Neural cell (in vitro differentiated cells): Measurements from ENCODE around the gene MAMDC2. TPM values are rescaled to one million over a fixed set of nuclear protein-coding genes. Genes with fewer than 3 reads are reported as not detected.

ENCODE experiments used
- H2AFZ ChIP-seq: fragments of 200-600, 300-800 bp; sonication (generic), shearing (Covaris generic); 2 replicates; pipeline ENCODE4 v1.6.0; 2014; ENCODE audit warnings: low read depth, mild to moderate bottlenecking, antibody characterized with exemption, low read length, moderate library complexity
- H3F3A ChIP-seq: fragments of 200-600 bp; shearing (Covaris generic); 2 replicates; pipeline ENCODE4 v1.6.1; 2016; ENCODE audit warnings: mild to moderate bottlenecking, moderate library complexity, mixed read lengths, antibody characterized with exemption, low read length; ENCODE audit not compliant: insufficient read depth, poor library complexity, severe bottlenecking
- H3K27ac ChIP-seq: fragments of 200-600, 300-800 bp; sonication (generic), shearing (Covaris generic); 2 replicates; pipeline ENCODE4 v1.5.1; 2014; ENCODE audit warnings: mild to moderate bottlenecking, low read length, moderate library complexity
- H3K27me3 ChIP-seq: fragments of 300-800, 200-600 bp; sonication (generic), shearing (Covaris generic); 2 replicates; pipeline ENCODE4 v1.6.0; 2014; ENCODE audit warnings: mild to moderate bottlenecking, low read depth, low read length, moderate library complexity; ENCODE audit not compliant: insufficient read depth
- H3K36me3 ChIP-seq: fragments of 300-800, 200-600 bp; sonication (generic), shearing (Covaris generic); 2 replicates; pipeline ENCODE4 v1.5.1; 2014; ENCODE audit warnings: mild to moderate bottlenecking, antibody characterized with exemption, low read length, moderate library complexity; ENCODE audit not compliant: insufficient read depth
- H3K4me2 ChIP-seq: fragments of 300-800, 200-600 bp; sonication (generic), shearing (Covaris generic); 2 replicates; pipeline ENCODE4 v1.6.0; 2014; ENCODE audit warnings: mild to moderate bottlenecking, low read length
- H3K4me3 ChIP-seq: fragments of 300-800, 200-600 bp; sonication (generic), shearing (Covaris generic); 2 replicates; pipeline ENCODE4 v1.5.1; 2014; ENCODE audit warnings: mild to moderate bottlenecking, low read length, moderate library complexity
- H3K79me2 ChIP-seq: fragments of 200-600 bp; shearing (Covaris generic); replicated peaks from 2 replicates; pipeline ENCODE4 v1.6.0; 2014; ENCODE audit warnings: mild to moderate bottlenecking, low read length, moderate library complexity; ENCODE audit not compliant: insufficient read depth
- H3K9ac ChIP-seq: fragments of 300-800, 200-600 bp; sonication (generic), shearing (Covaris generic); 2 replicates; pipeline ENCODE4 v1.6.1; 2016; ENCODE audit warnings: mild to moderate bottlenecking, low read length, mixed read lengths
- H3K9me2 ChIP-seq: fragments of 200-600 bp; shearing (Covaris generic); 2 replicates; pipeline ENCODE4 v1.6.1; 2016; ENCODE audit warnings: mild to moderate bottlenecking, low read length, mixed read lengths; ENCODE audit not compliant: insufficient read depth
- H3K9me3 ChIP-seq: fragments of 200-600, 300-800 bp; sonication (generic), shearing (Covaris generic); 2 replicates; pipeline ENCODE4 v1.6.1; 2016; ENCODE audit warnings: mild to moderate bottlenecking, mixed run types, low read length, moderate library complexity, mixed read lengths
- H4K20me1 ChIP-seq: fragments of 200-600 bp; shearing (Covaris generic); 2 replicates; pipeline ENCODE4 v1.6.1; 2016; ENCODE audit warnings: mild to moderate bottlenecking, mixed run types; ENCODE audit not compliant: insufficient read depth
- CTCF ChIP-seq: fragments of 450-650 bp; IDR thresholded peaks from 2 replicates; pipeline ENCODE4 v1.5.1; 2014; ENCODE audit warnings: antibody characterized with exemption, mild to moderate bottlenecking, moderate library complexity; ENCODE audit not compliant: poor library complexity, severe bottlenecking
- EP300 ChIP-seq: fragments of 450-650 bp; conservative IDR thresholded peaks from 2 replicates; pipeline ENCODE4 v1.6.1; 2014; ENCODE audit warnings: antibody characterized with exemption, mild to moderate bottlenecking, moderate library complexity; ENCODE audit not compliant: poor library complexity, severe bottlenecking
- EZH2 ChIP-seq: fragments of 200-600, 300-800 bp; shearing (Covaris generic), sonication (generic); IDR thresholded peaks from 2 replicates; pipeline ENCODE4 v1.6.1; 2014; ENCODE audit warnings: antibody characterized with exemption, low read length, borderline replicate concordance, mild to moderate bottlenecking; ENCODE audit not compliant: insufficient read depth, poor library complexity, severe bottlenecking
- MXI1 ChIP-seq: fragments of 450-650 bp; conservative IDR thresholded peaks from 2 replicates; pipeline ENCODE4 v1.6.1; 2014; ENCODE audit warnings: antibody characterized with exemption, mild to moderate bottlenecking; ENCODE audit not compliant: poor library complexity, severe bottlenecking
- POLR2AphosphoS5 ChIP-seq: IDR thresholded peaks from 2 replicates; pipeline ENCODE4 v1.6.1; 2012
- RAD21 ChIP-seq: fragments of 450-650 bp; conservative IDR thresholded peaks from 2 replicates; pipeline ENCODE4 v1.6.1; 2014; ENCODE audit warnings: antibody characterized with exemption, mild to moderate bottlenecking, moderate library complexity
- REST ChIP-seq: IDR thresholded peaks from 2 replicates; pipeline ENCODE4 v1.6.1; 2012; ENCODE audit warnings: borderline replicate concordance
- SMC3 ChIP-seq: fragments of 450-650 bp; conservative IDR thresholded peaks from 2 replicates; pipeline ENCODE4 v1.6.1; 2014; ENCODE audit warnings: antibody characterized with exemption, mild to moderate bottlenecking, moderate library complexity; ENCODE audit not compliant: poor library complexity
- TAF1 ChIP-seq: IDR thresholded peaks from 2 replicates; pipeline ENCODE4 v1.6.1; 2012; ENCODE audit warnings: low read depth
- polyA plus RNA-seq: library from polyadenylated mRNA; depleted of rRNA; stranded (reverse); fragments of >200 nt; gene quantifications from 2 replicates; pipeline ENCODE4 v1.2.3, GENCODE V29; 2014

Gene MAMDC2
- polyA plus RNA-seq, 1 donor from 2014 or later = 0.30 TPM

GRCh38 chr9:70046274-70047070 lies 2.8 kb downstream of the MAMDC2 start:
- TF ChIP-seq CTCF (no peak), SMC3 (no peak), MXI1 (no peak), REST (no peak), RAD21 (no peak), POLR2AphosphoS5 (no peak)
- H3K4me2 ChIP-seq = no peak overlapping the region
- no peak overlapping the region for H3K9ac ChIP-seq

GRCh38 chr9:70049236-70049635 lies 5.6 kb downstream of the MAMDC2 start:
- H3K4me3 ChIP-seq = no peak overlapping the region
- no peak overlapping the region for H3K27ac ChIP-seq
- H3K27me3 ChIP-seq = peaks cover 13% of the 10 kb centered on the region
- H3K9me3 ChIP-seq = no peaks in the 10 kb centered on the region
- H3K36me3 ChIP-seq = no peaks in the 10 kb centered on the region
- no peak overlapping the region for H2AFZ ChIP-seq
- no peak overlapping the region for H3K9ac ChIP-seq
- no peak overlapping the region for H3K4me2 ChIP-seq
- H3F3A ChIP-seq = no peaks in the 10 kb centered on the region
- TF ChIP-seq POLR2AphosphoS5 (no peak), REST (no peak), RAD21 (no peak), EZH2 (no peak), TAF1 (no peak), CTCF (no peak), EP300 (no peak), SMC3 (no peak), MXI1 (no peak)
- no peaks in the 10 kb centered on the region for H4K20me1 ChIP-seq
- H3K9me2 ChIP-seq = no peaks in the 10 kb centered on the region
- no peaks in the 10 kb centered on the region for H3K79me2 ChIP-seq

More at GRCh38 chr9:70046274-70047070, 2.8 kb downstream of the MAMDC2 start:
- H3K9me2 ChIP-seq = no peaks in the 10 kb centered on the region
- no peaks in the 10 kb centered on the region for H3K9me3 ChIP-seq
- no peaks in the 10 kb centered on the region for H3K79me2 ChIP-seq
- no peaks in the 10 kb centered on the region for H3F3A ChIP-seq
- H4K20me1 ChIP-seq = no peaks in the 10 kb centered on the region
- H3K27ac ChIP-seq = no peak overlapping the region
- H2AFZ ChIP-seq = no peak overlapping the region
- no peak overlapping the region for H3K4me3 ChIP-seq
- H3K27me3 ChIP-seq = peaks cover 33% of the 10 kb centered on the region
- H3K36me3 ChIP-seq = no peaks in the 10 kb centered on the region
